Neutrophil (primary cell): Measurements from ENCODE around the gene RUBCN.

ENCODE experiments used
- H3K27ac ChIP-seq: fragments of 200-600 bp; sonication (generic); 2 replicates; pipeline ENCODE4 v1.5.1; 2016; ENCODE audit warnings: mild to moderate bottlenecking, moderate library complexity
- H3K27me3 ChIP-seq: fragments of 200-600 bp; sonication (generic); 2 replicates; pipeline ENCODE4 v1.6.0; 2016; ENCODE audit warnings: mild to moderate bottlenecking
- H3K36me3 ChIP-seq: fragments of 200-600 bp; sonication (generic); 2 replicates; pipeline ENCODE4 v1.5.1; 2017
- H3K4me1 ChIP-seq, 2 experiments: fragments of 200-600 bp in 1 of 2; sonication (generic) in 1 of 2; 1 replicate in 1 of 2; 2 replicates in 1 of 2; pipeline versions ENCODE4 v1.5.1 to v1.6.1; 2013 to 2016; ENCODE audit warnings: low read depth in 1 of 2, low read length in 1 of 2, mild to moderate bottlenecking in 1 of 2, moderate library complexity in 1 of 2; ENCODE audit not compliant: control insufficient read depth in 1 of 2, insufficient read depth in 1 of 2
- H3K4me3 ChIP-seq, 2 experiments: fragments of 200-600 bp in 1 of 2; sonication (generic) in 1 of 2; 1 replicate in 1 of 2; 2 replicates in 1 of 2; pipeline ENCODE4 v1.5.1; 2013 to 2016; ENCODE audit warnings: low read depth in 1 of 2, low read length in 1 of 2, mild to moderate bottlenecking in 1 of 2, moderate library complexity in 1 of 2
- H3K9me3 ChIP-seq: fragments of 200-600 bp; sonication (generic); 2 replicates; pipeline ENCODE4 v1.5.1; 2016
- TF ChIP-seq, protein P1 (sequence below): fragments of 200-600 bp; sonication (generic); IDR thresholded peaks from 2 replicates; pipeline ENCODE4 v1.5.1; 2016; ENCODE audit warnings: antibody characterized with exemption

Gene RUBCN

DNA sequence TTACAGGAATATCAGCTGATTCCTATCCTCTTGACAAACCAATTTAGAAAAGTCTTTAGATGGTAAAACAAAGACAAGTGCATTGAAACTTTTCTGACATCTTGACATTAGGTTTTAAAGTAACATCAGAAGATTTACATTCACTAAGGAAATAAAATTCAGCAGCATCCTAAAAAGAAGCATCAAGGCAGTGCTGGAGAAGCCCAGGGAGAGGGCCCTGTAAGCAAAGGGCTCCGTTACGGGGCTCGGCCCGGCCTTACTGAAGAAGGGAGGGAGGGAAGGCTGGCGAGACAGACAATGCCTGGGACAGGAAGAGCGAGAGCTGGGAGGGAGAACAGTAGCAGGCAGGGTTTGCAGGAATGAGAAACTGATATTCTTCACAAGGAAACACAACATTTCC, 39.3 kb downstream of the RUBCN start:
- TF ChIP-seq, protein P1, sequence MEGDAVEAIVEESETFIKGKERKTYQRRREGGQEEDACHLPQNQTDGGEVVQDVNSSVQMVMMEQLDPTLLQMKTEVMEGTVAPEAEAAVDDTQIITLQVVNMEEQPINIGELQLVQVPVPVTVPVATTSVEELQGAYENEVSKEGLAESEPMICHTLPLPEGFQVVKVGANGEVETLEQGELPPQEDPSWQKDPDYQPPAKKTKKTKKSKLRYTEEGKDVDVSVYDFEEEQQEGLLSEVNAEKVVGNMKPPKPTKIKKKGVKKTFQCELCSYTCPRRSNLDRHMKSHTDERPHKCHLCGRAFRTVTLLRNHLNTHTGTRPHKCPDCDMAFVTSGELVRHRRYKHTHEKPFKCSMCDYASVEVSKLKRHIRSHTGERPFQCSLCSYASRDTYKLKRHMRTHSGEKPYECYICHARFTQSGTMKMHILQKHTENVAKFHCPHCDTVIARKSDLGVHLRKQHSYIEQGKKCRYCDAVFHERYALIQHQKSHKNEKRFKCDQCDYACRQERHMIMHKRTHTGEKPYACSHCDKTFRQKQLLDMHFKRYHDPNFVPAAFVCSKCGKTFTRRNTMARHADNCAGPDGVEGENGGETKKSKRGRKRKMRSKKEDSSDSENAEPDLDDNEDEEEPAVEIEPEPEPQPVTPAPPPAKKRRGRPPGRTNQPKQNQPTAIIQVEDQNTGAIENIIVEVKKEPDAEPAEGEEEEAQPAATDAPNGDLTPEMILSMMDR: no peak
- no peaks in the 10 kb centered on the region for H3K9me3 ChIP-seq
- peaks cover 91% of the 10 kb centered on the region for H3K36me3 ChIP-seq
- H3K4me3 ChIP-seq: no peak overlapping the region
- no peaks in the 10 kb centered on the region for H3K27me3 ChIP-seq
- H3K27ac ChIP-seq: no peak overlapping the region
- H3K4me1 ChIP-seq: peaks cover 0 to 3% of the 10 kb centered on the region in 2 experiments

DNA sequence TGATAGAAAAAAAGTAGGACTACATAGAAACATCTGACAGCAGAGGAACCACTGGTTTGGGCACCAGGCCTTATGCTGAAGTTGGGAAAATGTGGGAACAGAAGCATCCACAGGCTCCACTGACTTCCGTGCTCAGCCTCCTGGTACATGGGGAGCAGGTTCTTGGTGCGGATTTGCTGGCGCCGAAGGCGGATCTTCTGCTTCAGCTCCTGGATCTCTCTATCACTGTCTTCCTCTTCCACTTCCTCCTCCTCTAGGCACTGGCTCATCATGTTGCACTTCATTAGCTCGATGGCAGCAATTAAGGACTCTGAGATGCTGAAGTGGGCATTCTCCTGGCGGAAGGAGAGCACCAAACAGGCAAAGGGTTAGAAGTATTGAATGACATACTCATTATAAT, 42.5 kb downstream of the RUBCN start:
- H3K9me3 ChIP-seq: no peaks in the 10 kb centered on the region
- H3K27ac ChIP-seq: no peak overlapping the region
- H3K4me3 ChIP-seq: no peak overlapping the region
- no peaks in the 10 kb centered on the region for H3K27me3 ChIP-seq
- TF ChIP-seq, protein P1: no peak
- H3K4me1 ChIP-seq: peaks cover 0 to 4% of the 10 kb centered on the region in 2 experiments
- peaks cover 93% of the 10 kb centered on the region for H3K36me3 ChIP-seq

DNA sequence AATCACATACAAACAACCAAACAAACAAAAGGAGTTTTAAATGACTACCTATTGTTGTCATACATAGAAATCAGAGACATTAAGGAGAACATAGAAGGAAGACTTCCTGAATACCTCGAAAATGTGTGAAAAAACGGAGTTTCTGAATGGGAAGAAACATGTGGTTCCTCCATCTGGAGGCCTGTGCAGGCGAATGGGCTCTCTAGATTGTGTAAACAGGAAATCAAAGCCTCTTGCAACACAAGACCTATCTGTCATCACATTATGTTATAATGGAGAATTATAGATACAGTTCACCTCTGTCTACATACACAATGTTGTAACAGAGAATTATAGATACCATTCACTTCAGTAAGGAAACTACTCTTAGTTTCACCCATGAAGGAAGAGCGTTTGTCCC, 44.1 kb downstream of the RUBCN start:
- H3K9me3 ChIP-seq: no peaks in the 10 kb centered on the region
- TF ChIP-seq, protein P1: no peak
- H3K36me3 ChIP-seq: peaks cover 94% of the 10 kb centered on the region
- no peaks in the 10 kb centered on the region for H3K27me3 ChIP-seq
- H3K4me1 ChIP-seq: peaks cover 0 to 4% of the 10 kb centered on the region in 2 experiments
- H3K27ac ChIP-seq: no peak overlapping the region
- no peak overlapping the region for H3K4me3 ChIP-seq

DNA sequence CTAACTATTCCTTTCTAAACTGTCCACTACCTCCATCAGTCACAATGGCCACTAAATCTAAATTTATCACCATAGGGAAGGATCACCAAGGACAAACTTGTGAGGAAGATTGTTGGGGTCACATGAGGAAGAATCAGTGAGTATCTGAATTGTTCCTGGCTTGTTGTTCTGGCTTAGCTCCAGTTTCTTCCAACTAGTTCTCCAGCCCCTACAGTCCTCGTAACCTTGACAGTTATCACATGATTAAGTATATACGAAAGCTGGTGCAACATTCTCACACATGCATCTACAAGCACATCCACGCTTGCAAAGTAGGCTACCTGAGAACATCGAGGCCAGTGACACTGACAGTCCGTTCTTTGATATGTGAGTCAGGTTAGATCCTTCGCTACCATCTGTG, 46.0 kb downstream of the RUBCN start:
- no peaks in the 10 kb centered on the region for H3K9me3 ChIP-seq
- H3K36me3 ChIP-seq: peaks cover 95% of the 10 kb centered on the region
- no peak overlapping the region for H3K27ac ChIP-seq
- H3K27me3 ChIP-seq: no peaks in the 10 kb centered on the region
- H3K4me1 ChIP-seq: peaks cover 0 to 4% of the 10 kb centered on the region in 2 experiments
- H3K4me3 ChIP-seq: no peak overlapping the region
- TF ChIP-seq, protein P1: no peak

DNA sequence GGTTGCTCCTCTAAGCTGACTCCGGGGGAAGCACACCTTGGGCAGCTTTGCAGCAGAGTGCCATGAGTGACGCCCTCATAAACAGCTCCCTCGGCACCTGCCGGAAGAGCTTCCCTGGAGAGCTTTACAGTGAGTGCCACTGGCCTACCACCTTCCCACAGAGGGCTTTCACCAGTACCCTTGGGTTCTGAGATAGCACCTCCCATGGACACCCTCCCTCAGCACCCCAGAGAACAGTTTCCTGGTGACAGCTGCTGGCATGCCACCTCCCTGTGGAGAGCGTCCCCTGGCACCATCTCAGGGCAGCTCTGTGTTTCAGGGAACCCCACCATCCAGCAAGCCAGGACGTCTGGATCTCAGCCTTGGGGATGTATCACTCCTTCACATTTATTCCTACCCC, 49.1 kb downstream of the RUBCN start:
- Histone ChIP-seq H3K4me1 (peaks cover 0 to 3% of the 10 kb centered on the region in 2 experiments), H3K4me3 (no peak overlapping the region), H3K27me3 (no peaks in the 10 kb centered on the region), H3K36me3 (peaks cover 95% of the 10 kb centered on the region), H3K9me3 (no peaks in the 10 kb centered on the region), H3K27ac (no peak overlapping the region)
- TF ChIP-seq, protein P1: no peak

DNA sequence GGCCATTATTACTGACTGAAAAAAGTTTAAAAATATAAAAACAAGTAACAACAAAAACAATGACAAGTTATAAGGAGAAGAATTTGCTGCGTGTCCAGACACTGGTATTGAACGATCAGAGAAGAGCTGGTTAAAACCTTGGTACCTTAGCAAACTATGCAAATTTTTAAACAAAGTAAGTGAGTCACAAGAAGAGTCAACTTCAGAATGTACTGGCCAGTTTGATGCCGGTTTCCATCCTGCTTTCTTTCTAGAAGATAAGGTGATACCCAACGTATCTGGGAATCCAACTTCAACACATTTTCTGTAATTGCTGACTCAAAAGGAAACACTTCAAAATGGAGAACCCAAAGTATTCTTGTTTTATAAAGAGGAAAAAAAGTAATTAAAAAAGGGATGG, 49.8 kb downstream of the RUBCN start:
- TF ChIP-seq, protein P1: no peak
- no peaks in the 10 kb centered on the region for H3K27me3 ChIP-seq
- no peaks in the 10 kb centered on the region for H3K9me3 ChIP-seq
- H3K27ac ChIP-seq: no peak overlapping the region
- H3K4me3 ChIP-seq: no peak overlapping the region
- H3K36me3 ChIP-seq: peaks cover 95% of the 10 kb centered on the region
- no peaks in the 10 kb centered on the region for H3K4me1 ChIP-seq
